NCI-H526 treated with DMSO at 0.1 percent for 48 hours (cell line): ENCODE results near the gene FARS2.

Experiments
- DNase-seq: peaks from one replicate; lab custom pipeline; 2025; lab: John Stamatoyannopoulos, UW

The FARS2 gene

GRCh38 chr6:5260661-5261544 is at the start of gene FARS2, which contains the start of gene LYRM4:
Gene FARS2, plus strand, starts transcription at chr6:5261513.
Gene LYRM4, minus strand, starts transcription at chr6:5260950. Its CDS starts 217 bp downstream, at chr6:5260733.
- DNase-seq, result peak; percentile 83

GRCh38 chr6:5213836-5214235 is 47.5 kb upstream of the FARS2 start:
- peak; percentile 19 for DNase-seq

- DNase-seq, result no peak
Observed at GRCh38 chr6:5214570-5215052, 46.7 kb upstream of the FARS2 start.

DNA sequence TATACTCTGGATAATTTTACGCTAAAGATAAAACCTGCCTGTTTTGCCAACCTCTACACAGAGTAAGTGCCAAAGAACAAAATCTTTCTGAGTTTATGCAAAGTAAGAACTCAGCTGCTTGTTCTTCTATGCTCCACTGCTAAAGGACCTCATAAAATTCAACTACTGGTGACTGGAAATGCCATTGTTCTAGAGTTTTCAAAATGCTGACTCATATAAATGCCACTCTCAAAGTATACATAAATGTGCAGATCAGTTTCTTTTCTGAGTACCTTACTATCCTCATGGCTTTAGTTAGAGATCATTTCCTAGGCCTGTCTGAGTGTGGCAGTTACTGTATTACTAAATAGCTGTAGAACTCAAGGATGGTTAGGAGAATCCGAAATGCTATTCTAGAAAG is 46.2 kb upstream of the FARS2 start:
- DNase-seq, result no peak

DNA sequence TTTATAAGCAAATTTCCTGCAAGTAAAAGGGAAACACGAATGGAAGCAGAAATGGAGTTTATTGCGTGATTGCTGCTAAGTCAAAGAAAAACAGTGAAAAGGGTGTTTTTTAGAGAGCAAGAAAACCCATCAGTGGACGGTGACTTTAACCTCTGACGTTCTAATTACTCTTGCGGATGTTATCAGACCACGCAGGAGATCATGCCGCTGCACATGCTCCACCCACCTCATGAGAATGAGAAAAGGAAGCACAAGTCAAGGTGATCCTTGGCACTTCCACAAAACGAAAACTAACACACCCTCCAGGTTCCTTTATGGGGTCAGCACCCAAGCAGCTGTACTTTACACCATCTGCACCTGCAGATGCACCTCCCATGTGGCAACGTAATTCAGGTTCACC is 45.5 kb upstream of the FARS2 start:
- no peak for DNase-seq

- no peak for DNase-seq
Observed at GRCh38 chr6:5217356-5217755, 44.0 kb upstream of the FARS2 start.

- no peak for DNase-seq
Observed at GRCh38 chr6:5219011-5219691, 42.2 kb upstream of the FARS2 start.

DNA sequence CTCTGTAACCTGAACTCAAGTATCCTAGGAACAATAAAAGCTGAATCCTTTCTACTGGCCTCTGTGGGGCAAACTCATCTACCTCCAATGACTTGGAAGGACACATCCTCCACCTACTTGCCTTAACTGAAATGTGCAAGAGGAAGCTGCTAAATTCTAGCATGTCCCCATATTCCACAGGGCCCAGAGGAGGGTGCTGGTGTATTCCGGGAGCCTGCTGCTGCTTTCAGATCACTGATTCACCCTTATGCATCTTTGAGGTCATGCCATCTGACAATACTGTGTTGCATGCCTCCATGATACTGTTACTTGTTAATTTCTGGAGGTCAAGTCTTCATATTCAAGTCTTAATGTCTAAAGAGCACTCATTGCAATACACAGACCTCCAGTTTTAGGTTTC is 40.9 kb upstream of the FARS2 start:
- DNase-seq, result no peak

DNA sequence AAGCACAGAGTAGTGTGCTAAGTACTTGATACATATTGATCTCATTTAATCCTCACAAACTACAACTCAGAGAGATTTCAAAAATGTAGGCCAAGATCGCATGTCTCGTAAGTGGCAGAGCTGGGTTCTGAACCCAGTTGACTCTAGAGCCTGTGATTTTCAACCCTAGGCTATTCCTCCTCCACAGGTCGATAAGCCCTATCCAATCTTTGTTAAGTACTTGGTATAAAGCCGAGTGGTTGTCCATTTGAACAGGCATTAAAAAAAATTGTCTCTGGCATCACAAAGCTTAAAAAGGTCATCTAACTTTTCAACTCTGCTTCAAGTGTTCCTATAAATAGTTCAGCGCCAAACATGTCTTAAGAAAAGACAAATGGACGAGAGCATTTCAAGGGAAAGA is 38.0 kb upstream of the FARS2 start:
- DNase-seq, result no peak

- no peak for DNase-seq
Observed at GRCh38 chr6:5229356-5229755, 32.0 kb upstream of the FARS2 start.

GRCh38 chr6:5230081-5230480 is 31.2 kb upstream of the FARS2 start:
- DNase-seq, result no peak

DNA sequence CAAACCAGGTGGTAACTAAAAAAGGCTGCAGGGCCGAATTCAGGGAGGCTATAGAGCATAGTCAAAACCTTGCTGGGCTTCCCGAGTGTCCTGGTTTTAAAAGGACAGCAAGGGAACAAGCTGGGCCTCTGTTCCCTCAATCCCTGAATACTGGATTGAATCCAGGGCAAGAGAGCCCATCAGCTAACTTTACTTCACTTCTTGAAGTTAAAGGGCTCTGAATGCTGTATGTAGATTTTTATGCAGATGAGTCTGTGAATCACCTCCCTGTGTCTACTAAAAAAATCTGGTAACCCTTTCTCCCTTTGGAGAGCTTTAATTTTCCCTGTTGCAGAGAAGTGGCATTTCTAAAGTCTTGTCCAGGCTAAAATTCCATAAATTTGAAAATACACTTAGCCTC is 30.0 kb upstream of the FARS2 start:
- no peak for DNase-seq

- no peak for DNase-seq
Observed at GRCh38 chr6:5234874-5235273, 26.4 kb upstream of the FARS2 start.

DNA sequence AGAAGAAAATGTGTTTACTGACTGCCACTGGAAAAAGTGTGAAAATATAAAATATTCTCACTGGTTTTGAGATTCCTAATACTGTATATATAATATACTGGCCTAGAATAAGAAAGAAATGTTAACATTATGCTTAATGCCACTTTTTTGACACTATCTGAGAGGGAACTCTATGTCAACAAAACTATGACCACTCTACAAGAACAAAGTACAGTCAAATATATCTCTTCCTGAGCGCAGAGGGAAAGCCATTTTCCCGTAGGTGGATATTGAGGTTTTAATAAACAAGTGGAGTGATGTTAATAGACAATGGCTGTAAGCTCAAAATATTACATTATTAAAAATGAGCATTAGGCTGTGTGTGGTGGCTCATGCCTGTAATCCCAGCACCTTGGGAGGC is 25.5 kb upstream of the FARS2 start:
- DNase-seq, result no peak

- no peak for DNase-seq
Observed at GRCh38 chr6:5237805-5238204, 23.5 kb upstream of the FARS2 start.

DNA sequence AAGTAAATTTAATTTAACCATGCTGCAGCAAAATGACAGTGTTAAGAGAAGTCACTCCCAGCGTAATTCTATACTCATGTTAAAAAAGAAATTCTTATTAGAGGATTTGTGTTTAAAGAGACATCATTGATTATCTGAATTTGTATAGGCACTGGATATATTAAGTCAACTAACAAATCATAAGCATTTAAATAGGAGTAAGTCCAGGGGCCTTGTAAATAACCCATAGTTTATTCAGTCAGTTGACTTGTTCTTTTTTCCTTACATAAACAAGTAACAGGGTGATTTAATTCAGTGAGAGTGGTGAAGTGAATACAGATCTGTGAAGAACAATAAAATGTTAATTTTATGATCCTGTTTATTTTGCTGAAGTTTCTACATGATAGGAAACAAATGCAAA is 23.0 kb upstream of the FARS2 start:
- no peak for DNase-seq

DNA sequence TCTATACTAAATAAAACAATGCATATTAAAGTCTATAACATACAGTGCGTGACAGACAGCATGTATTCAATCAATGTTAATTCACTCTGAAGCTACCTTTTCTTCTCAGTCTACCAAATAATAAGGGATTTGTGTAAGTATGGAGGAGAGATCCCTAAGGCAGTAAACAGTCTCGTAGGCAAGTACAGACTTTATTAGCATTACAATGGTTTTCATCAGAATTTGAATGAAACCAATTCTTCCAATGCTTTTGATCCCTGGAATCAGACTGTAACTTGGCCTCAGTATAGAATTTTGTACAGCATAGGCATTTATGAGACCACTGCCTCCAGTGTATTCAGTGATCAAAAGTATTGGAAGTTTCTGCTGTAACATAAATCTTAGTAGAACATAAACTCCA is 20.1 kb upstream of the FARS2 start:
- DNase-seq, result no peak

DNA sequence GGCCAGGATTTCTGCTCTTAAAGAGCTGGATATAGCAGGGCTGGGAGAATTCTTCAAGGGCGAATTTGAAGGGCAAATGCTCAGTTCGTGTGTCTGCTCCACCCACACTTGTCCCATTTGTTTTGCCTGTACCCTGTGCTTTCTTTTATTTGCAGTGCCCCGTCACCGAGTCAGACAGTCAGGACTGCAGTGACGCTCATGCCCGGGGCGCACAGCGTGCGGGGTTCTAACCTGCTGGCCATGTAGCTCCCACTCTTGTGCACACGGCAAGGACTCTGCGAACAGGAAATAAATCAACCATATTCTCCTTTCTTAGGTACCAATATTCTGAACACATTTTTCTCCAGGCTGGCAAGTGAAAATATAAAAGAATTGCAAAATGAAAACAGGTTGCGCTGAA is 18.2 kb upstream of the FARS2 start:
- DNase-seq, result no peak

- no peak for DNase-seq
Observed at GRCh38 chr6:5246141-5247097, 14.9 kb upstream of the FARS2 start.

GRCh38 chr6:5247201-5247600 is 14.1 kb upstream of the FARS2 start:
- no peak for DNase-seq

- no peak for DNase-seq
Observed at GRCh38 chr6:5248302-5249098, 12.8 kb upstream of the FARS2 start.
